Measurements from ENCODE around the gene MAP2K7. TPM values are rescaled to one million over a fixed set of nuclear protein-coding genes. Genes with fewer than 3 reads are reported as not detected.

Gene MAP2K7
- total and polyA plus RNA-seq, 2 donors (not counting 1 experiment from before 2014, with no cell fraction given): 7.8 to 10.4 TPM

DNA sequence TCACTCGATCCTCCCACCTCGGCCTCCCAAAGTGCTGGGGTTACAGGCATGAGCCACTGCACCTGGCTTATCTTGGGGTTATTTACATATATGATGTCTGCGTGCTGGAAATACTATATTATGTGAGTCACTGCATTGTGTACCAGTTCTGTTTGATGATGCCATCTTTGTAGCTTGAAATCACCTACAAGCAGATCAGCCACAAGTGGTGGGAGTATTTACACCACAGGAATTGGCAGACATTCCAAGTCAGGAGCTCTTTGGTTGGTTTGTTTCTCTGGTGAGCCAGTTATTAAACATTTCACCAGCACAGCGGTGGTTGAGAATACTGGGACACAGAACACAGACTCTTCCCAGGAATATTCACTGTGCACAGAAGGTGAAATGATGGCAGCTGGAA is 44.3 kb downstream of the MAP2K7 start:
- no peak overlapping the region for H3K9ac ChIP-seq (ENCODE audit: insufficient read depth, low read length)
- H3K79me2 ChIP-seq (ENCODE audit: control insufficient read depth, insufficient read depth, low read length): peaks cover 2% of the 10 kb centered on the region
- H4K20me1 ChIP-seq (ENCODE audit: control insufficient read depth, extremely low read depth, insufficient read depth, low read length): no peaks in the 10 kb centered on the region
- H3K27ac ChIP-seq (ENCODE audit: insufficient read depth, low read length): no peak overlapping the region
- TF ChIP-seq, protein P1, sequence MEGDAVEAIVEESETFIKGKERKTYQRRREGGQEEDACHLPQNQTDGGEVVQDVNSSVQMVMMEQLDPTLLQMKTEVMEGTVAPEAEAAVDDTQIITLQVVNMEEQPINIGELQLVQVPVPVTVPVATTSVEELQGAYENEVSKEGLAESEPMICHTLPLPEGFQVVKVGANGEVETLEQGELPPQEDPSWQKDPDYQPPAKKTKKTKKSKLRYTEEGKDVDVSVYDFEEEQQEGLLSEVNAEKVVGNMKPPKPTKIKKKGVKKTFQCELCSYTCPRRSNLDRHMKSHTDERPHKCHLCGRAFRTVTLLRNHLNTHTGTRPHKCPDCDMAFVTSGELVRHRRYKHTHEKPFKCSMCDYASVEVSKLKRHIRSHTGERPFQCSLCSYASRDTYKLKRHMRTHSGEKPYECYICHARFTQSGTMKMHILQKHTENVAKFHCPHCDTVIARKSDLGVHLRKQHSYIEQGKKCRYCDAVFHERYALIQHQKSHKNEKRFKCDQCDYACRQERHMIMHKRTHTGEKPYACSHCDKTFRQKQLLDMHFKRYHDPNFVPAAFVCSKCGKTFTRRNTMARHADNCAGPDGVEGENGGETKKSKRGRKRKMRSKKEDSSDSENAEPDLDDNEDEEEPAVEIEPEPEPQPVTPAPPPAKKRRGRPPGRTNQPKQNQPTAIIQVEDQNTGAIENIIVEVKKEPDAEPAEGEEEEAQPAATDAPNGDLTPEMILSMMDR (conservative IDR thresholded peaks at IDR 0.05 in 1 of 2, IDR thresholded peaks at IDR 0.05 in 1 of 2; ENCODE audit: low read depth in 1 of 2, low read length in 2 of 2): no peak
- TF ChIP-seq EZH2 (IDR thresholded peaks at IDR 0.05; ENCODE audit: low read length, missing control alignments): no peak
- DNase-seq (ENCODE audit: low read depth in 2 of 2): peak in 1 of 2 donors; percentile 61
- H3K27me3 ChIP-seq (ENCODE audit: control insufficient read depth, insufficient read depth, low read length): no peaks in the 10 kb centered on the region
- H3K4me3 ChIP-seq (replicated peaks in 1 of 4; ENCODE audit: control extremely low read depth in 1 of 4, insufficient read depth in 1 of 4, low read depth in 3 of 4, low read length in 4 of 4): no peak overlapping the region
- H3K9me3 ChIP-seq (ENCODE audit: control insufficient read depth, insufficient read depth, low read depth, low read length): no peaks in the 10 kb centered on the region
- H3K36me3 ChIP-seq (ENCODE audit: control insufficient read depth, insufficient read depth, low read length): no peaks in the 10 kb centered on the region
- H3K4me1 ChIP-seq (ENCODE audit: control insufficient read depth, extremely low read depth, insufficient read depth, low read length): no peaks in the 10 kb centered on the region
- H3K4me2 ChIP-seq (ENCODE audit: extremely low read depth, insufficient read depth, low read length): no peak overlapping the region
- H2AFZ ChIP-seq (ENCODE audit: low read length): no peak overlapping the region

DNA sequence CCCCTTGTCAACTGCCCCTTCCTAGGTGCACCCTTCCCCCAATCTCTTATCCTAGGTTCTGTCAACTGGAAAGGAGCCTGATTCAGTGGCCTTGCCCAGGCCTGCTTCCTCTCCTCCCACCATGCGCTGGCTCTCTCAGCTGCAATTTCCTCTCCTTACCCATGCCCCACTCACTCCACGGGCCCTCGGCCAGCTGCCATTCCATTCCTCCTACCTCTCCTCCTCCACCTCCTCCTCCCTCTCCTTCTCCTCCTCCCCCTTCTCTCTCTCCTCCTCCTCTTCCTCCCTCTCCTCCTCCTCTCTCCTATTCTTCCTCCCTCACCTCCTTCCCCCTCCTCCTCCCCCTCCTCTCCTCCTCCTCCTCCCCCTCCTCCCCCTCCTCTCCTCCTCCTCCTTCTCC is 49.4 kb downstream of the MAP2K7 start:
- Histone ChIP-seq H4K20me1 (ENCODE audit: control insufficient read depth, extremely low read depth, insufficient read depth, low read length) (no peaks in the 10 kb centered on the region), H3K4me2 (ENCODE audit: extremely low read depth, insufficient read depth, low read length) (no peak overlapping the region), H3K27ac (ENCODE audit: insufficient read depth, low read length) (no peak overlapping the region), H2AFZ (ENCODE audit: low read length) (no peak overlapping the region), H3K9me3 (ENCODE audit: control insufficient read depth, insufficient read depth, low read depth, low read length) (no peaks in the 10 kb centered on the region), H3K36me3 (ENCODE audit: control insufficient read depth, insufficient read depth, low read length) (no peaks in the 10 kb centered on the region), H3K79me2 (ENCODE audit: control insufficient read depth, insufficient read depth, low read length) (no peaks in the 10 kb centered on the region), H3K4me3 (replicated peaks in 1 of 4; ENCODE audit: control extremely low read depth in 1 of 4, insufficient read depth in 1 of 4, low read depth in 3 of 4, low read length in 4 of 4) (no peak overlapping the region), H3K27me3 (ENCODE audit: control insufficient read depth, insufficient read depth, low read length) (no peaks in the 10 kb centered on the region), H3K4me1 (ENCODE audit: control insufficient read depth, extremely low read depth, insufficient read depth, low read length) (no peaks in the 10 kb centered on the region), H3K9ac (ENCODE audit: insufficient read depth, low read length) (no peak overlapping the region)
- DNase-seq (ENCODE audit: low read depth in 2 of 2): peak in 1 of 2 donors; percentile 41
- TF ChIP-seq, protein P1 (conservative IDR thresholded peaks at IDR 0.05 in 1 of 2, IDR thresholded peaks at IDR 0.05 in 1 of 2; ENCODE audit: low read depth in 1 of 2, low read length in 2 of 2): no peak
- TF ChIP-seq EZH2 (IDR thresholded peaks at IDR 0.05; ENCODE audit: low read length, missing control alignments): no peak

DNA sequence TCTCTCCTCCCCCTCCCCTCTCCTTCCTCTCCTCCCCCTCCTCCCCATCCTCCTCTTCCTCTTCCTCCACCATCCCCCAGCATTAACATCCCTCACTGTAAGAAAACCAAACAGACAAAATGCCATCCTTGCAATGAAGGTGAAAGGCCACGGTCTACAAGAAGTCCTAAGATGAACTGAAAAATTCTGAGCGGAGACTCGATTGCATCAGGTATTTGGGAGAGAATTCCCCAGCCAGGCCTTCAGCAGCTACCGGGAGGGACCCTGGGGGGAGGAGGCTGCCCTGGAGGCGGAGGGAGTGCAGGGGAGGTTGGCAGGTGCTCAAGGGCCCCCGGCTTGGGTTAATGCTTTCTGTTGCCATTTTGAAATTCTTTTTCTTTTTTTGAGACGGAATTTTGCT is 49.9 kb downstream of the MAP2K7 start:
- Histone ChIP-seq H3K9ac (ENCODE audit: insufficient read depth, low read length) (no peak overlapping the region), H3K27me3 (ENCODE audit: control insufficient read depth, insufficient read depth, low read length) (no peaks in the 10 kb centered on the region), H2AFZ (ENCODE audit: low read length) (no peak overlapping the region), H3K4me2 (ENCODE audit: extremely low read depth, insufficient read depth, low read length) (no peak overlapping the region), H3K36me3 (ENCODE audit: control insufficient read depth, insufficient read depth, low read length) (no peaks in the 10 kb centered on the region), H3K4me3 (replicated peaks in 1 of 4; ENCODE audit: control extremely low read depth in 1 of 4, insufficient read depth in 1 of 4, low read depth in 3 of 4, low read length in 4 of 4) (no peak overlapping the region), H3K79me2 (ENCODE audit: control insufficient read depth, insufficient read depth, low read length) (no peaks in the 10 kb centered on the region), H3K4me1 (ENCODE audit: control insufficient read depth, extremely low read depth, insufficient read depth, low read length) (no peaks in the 10 kb centered on the region), H3K9me3 (ENCODE audit: control insufficient read depth, insufficient read depth, low read depth, low read length) (no peaks in the 10 kb centered on the region), H3K27ac (ENCODE audit: insufficient read depth, low read length) (no peak overlapping the region), H4K20me1 (ENCODE audit: control insufficient read depth, extremely low read depth, insufficient read depth, low read length) (no peaks in the 10 kb centered on the region)
- no peak for DNase-seq (ENCODE audit: low read depth in 2 of 2)
- TF ChIP-seq, protein P1 (conservative IDR thresholded peaks at IDR 0.05 in 1 of 2, IDR thresholded peaks at IDR 0.05 in 1 of 2; ENCODE audit: low read depth in 1 of 2, low read length in 2 of 2): no peak
- no peak for TF ChIP-seq EZH2 (IDR thresholded peaks at IDR 0.05; ENCODE audit: low read length, missing control alignments)

Data from fibroblast of lung (primary cell).